ENCODE data around the gene DYNLT1.
"Not testable (repeated sequence)": the region's sequence is repeated elsewhere in the genome, so short reads cannot be mapped to it uniquely, and the experiment has no call there.

Gene DYNLT1

GRCh38 chr6:158624684-158625682, 19.6 kb downstream of the DYNLT1 start:
- no peak for DNase-seq (ENCODE audit: extremely low read depth in 1 of 2, low read depth in 1 of 2)

- DNase-seq (ENCODE audit: extremely low read depth in 1 of 2, low read depth in 1 of 2), result no peak
These were observed 21.9 kb downstream of the DYNLT1 start for GRCh38 chr6:158622545-158623190.

GRCh38 chr6:158621694-158622544, 22.6 kb downstream of the DYNLT1 start:
- DNase-seq (ENCODE audit: extremely low read depth in 1 of 2, low read depth in 1 of 2), result no peak

- DNase-seq (ENCODE audit: extremely low read depth in 1 of 2, low read depth in 1 of 2), result no peak
These were observed 23.4 kb downstream of the DYNLT1 start for GRCh38 chr6:158620963-158621693.

GRCh38 chr6:158619922-158620801, 24.4 kb downstream of the DYNLT1 start:
- DNase-seq (ENCODE audit: extremely low read depth in 1 of 2, low read depth in 1 of 2), result no peak

GRCh38 chr6:158618289-158618688, 26.3 kb downstream of the DYNLT1 start:
- DNase-seq (ENCODE audit: extremely low read depth in 1 of 2, low read depth in 1 of 2), result not testable (repeated sequence)

- not testable (repeated sequence) for DNase-seq (ENCODE audit: extremely low read depth in 1 of 2, low read depth in 1 of 2)
These were observed 29.9 kb downstream of the DYNLT1 start for GRCh38 chr6:158614606-158615005.

GRCh38 chr6:158611541-158612370, 32.8 kb downstream of the DYNLT1 start:
- DNase-seq (ENCODE audit: extremely low read depth in 1 of 2, low read depth in 1 of 2), result no peak

- no peak for DNase-seq (ENCODE audit: extremely low read depth in 1 of 2, low read depth in 1 of 2)
These were observed 33.5 kb downstream of the DYNLT1 start for GRCh38 chr6:158611039-158611438.

GRCh38 chr6:158610319-158610968, 34.1 kb downstream of the DYNLT1 start:
- no peak for DNase-seq (ENCODE audit: extremely low read depth in 1 of 2, low read depth in 1 of 2)

- no peak for DNase-seq (ENCODE audit: extremely low read depth in 1 of 2, low read depth in 1 of 2)
These were observed 34.9 kb downstream of the DYNLT1 start for GRCh38 chr6:158609455-158610155.

- DNase-seq (ENCODE audit: extremely low read depth in 1 of 2, low read depth in 1 of 2), result no peak
These were observed 36.3 kb downstream of the DYNLT1 start for GRCh38 chr6:158608221-158608620.

- no peak for DNase-seq (ENCODE audit: extremely low read depth in 1 of 2, low read depth in 1 of 2)
These were observed 37.0 kb downstream of the DYNLT1 start for GRCh38 chr6:158607411-158608170.

- no peak for DNase-seq (ENCODE audit: extremely low read depth in 1 of 2, low read depth in 1 of 2)
These were observed 37.6 kb downstream of the DYNLT1 start for GRCh38 chr6:158606935-158607334.

- not testable (repeated sequence) for DNase-seq (ENCODE audit: extremely low read depth in 1 of 2, low read depth in 1 of 2)
These were observed 38.5 kb downstream of the DYNLT1 start for GRCh38 chr6:158606011-158606410.

- peak; percentile 9 to 27 for DNase-seq (ENCODE audit: extremely low read depth in 1 of 2, low read depth in 1 of 2)
These were observed 39.2 kb downstream of the DYNLT1 start for GRCh38 chr6:158605266-158605878.
